HepG2 (cell line): ENCODE data around the gene CLDN3. TPM values are rescaled to one million over a fixed set of nuclear protein-coding genes. Genes with fewer than 3 reads are reported as not detected.
A peak's percentile ranks its signal among the peaks of the same experiment; 100 is the strongest.

Experiments used
- BCL3 ChIP-seq: sonication (generic); formaldehyde crosslinking; IDR thresholded peaks from 2 replicates; pipeline ENCODE4 v1.5.1; 2020; ENCODE audit warnings: mild to moderate bottlenecking, missing genetic modification reagents, moderate library complexity
- GRHL1 ChIP-seq: sonication (generic); formaldehyde crosslinking; conservative IDR thresholded peaks from 2 replicates; pipeline ENCODE4 v1.8.0; 2022; ENCODE audit warnings: missing genetic modification reagents
- MTERF4 ChIP-seq: sonication (generic); formaldehyde crosslinking; IDR thresholded peaks from 2 replicates; pipeline ENCODE4 v1.8.0; 2023; ENCODE audit warnings: mild to moderate bottlenecking, missing genetic modification reagents
- MXI1 ChIP-seq: IDR thresholded peaks from 3 replicates; pipeline ENCODE4 v1.6.1; 2012; ENCODE audit warnings: low read depth, low read length, inconsistent platforms, borderline replicate concordance
- UBTF ChIP-seq: sonication (generic); formaldehyde crosslinking; IDR thresholded peaks from 2 replicates; pipeline ENCODE4 v1.4.0; 2020; ENCODE audit warnings: mild to moderate bottlenecking, missing genetic modification reagents
- YEATS2 ChIP-seq: sonication (generic); formaldehyde crosslinking; IDR thresholded peaks from 2 replicates; pipeline ENCODE4 v1.4.0; 2020; ENCODE audit warnings: missing genetic modification reagents, borderline replicate concordance
- ZNF503 ChIP-seq: sonication (generic); formaldehyde crosslinking; IDR thresholded peaks from 2 replicates; pipeline ENCODE4 v1.4.0; 2020; ENCODE audit warnings: missing genetic modification reagents
- ZNF646 ChIP-seq: sonication (generic); formaldehyde crosslinking; IDR thresholded peaks from 2 replicates; pipeline ENCODE4 v1.9.0; 2021; ENCODE audit warnings: mild to moderate bottlenecking, missing genetic modification reagents
- ZNF660 ChIP-seq: sonication (generic); formaldehyde crosslinking; IDR thresholded peaks from 2 replicates; pipeline ENCODE4 v1.5.1; 2020; ENCODE audit warnings: mild to moderate bottlenecking, low read depth, missing genetic modification reagents, borderline replicate concordance
- ZNF703 ChIP-seq: sonication (generic); formaldehyde crosslinking; IDR thresholded peaks from 2 replicates; pipeline ENCODE4 v1.5.1; 2020; ENCODE audit warnings: missing genetic modification reagents, mild to moderate bottlenecking, moderate library complexity, borderline replicate concordance
- ZSCAN12 ChIP-seq: sonication (generic); formaldehyde crosslinking; IDR thresholded peaks from 2 replicates; pipeline ENCODE4 v1.9.0; 2021; ENCODE audit warnings: mild to moderate bottlenecking, missing genetic modification reagents
- polyA plus RNA-seq, 8 experiments: library from polyadenylated mRNA; depleted of rRNA in 3 of 8; stranded (reverse) in 7 of 8; unstranded in 1 of 8; fragments of >200 nt; fragmentation: Illumina TruSeq in 4 of 8; extraction: Trizol in 4 of 8; gene quantifications; 2 replicates each; pipeline versions ENCODE4 v1.2.1 to v1.2.3, GENCODE V29; 2011 to 2016; ENCODE audit warnings: low read depth in 4 of 8, missing spikeins in 1 of 8, mixed read lengths in 1 of 8; ENCODE audit not compliant: insufficient read depth in 1 of 8
- total RNA-seq, 5 experiments: library from RNA; depleted of rRNA; stranded (reverse); fragments of >200 nt; fragmentation: Illumina TruSeq; extraction: Trizol; gene quantifications; 2 replicates each; pipeline ENCODE4 v1.2.3, GENCODE V29; 2016; ENCODE audit warnings: low read depth in 1 of 5

The CLDN3 gene
- total and polyA plus RNA-seq, 2 of the 13 experiments (the other 11 are each of a cell fraction or from before 2014, with no cell fraction given): 0.31 to 0.51 TPM

GRCh38 chr7:73734619-73735527 is 35.2 kb downstream of the CLDN3 start (continued):
- no peak for TF ChIP-seq ZNF646
- TF ChIP-seq UBTF (CRISPR knock-in tag): peak; percentile 44
- no peak for TF ChIP-seq ZNF660 (CRISPR knock-in tag)
- TF ChIP-seq ZSCAN12 (CRISPR knock-in tag): no peak
- TF ChIP-seq YEATS2 (CRISPR knock-in tag): peak; percentile 83; the same call in 1 of the 2 replicates
- no peak for TF ChIP-seq ZNF503 (CRISPR knock-in tag)
- TF ChIP-seq BCL3 (CRISPR knock-in tag): no peak
- no peak for TF ChIP-seq ZNF703
- TF ChIP-seq MTERF4 (CRISPR knock-in tag): 0 out of 2 replicates have a peak, but pooled peaks have one; percentile 60
- TF ChIP-seq GRHL1 (CRISPR knock-in tag): no peak
- peak; percentile 51; the same call in 1 of the 3 replicates for TF ChIP-seq MXI1
